ENCODE data around the gene SHF. TPM values are rescaled to one million over a fixed set of nuclear protein-coding genes. Genes with fewer than 3 reads are reported as not detected.
A peak's percentile ranks its signal among the peaks of the same experiment; 100 is the strongest.
"Not testable (repeated sequence)": the region's sequence is repeated elsewhere in the genome, so short reads cannot be mapped to it uniquely, and the experiment has no call there.

SHF gene, protein sequence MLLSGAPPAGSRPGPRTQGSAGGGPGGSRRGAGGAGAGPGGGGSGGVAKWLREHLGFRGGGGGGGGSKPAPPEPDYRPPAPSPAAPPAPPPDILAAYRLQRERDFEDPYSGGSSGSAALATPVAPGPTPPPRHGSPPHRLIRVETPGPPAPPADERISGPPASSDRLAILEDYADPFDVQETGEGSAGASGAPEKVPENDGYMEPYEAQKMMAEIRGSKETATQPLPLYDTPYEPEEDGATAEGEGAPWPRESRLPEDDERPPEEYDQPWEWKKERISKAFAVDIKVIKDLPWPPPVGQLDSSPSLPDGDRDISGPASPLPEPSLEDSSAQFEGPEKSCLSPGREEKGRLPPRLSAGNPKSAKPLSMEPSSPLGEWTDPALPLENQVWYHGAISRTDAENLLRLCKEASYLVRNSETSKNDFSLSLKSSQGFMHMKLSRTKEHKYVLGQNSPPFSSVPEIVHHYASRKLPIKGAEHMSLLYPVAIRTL
- total RNA-seq, result 1 to 10 TPM; 1.4 to 8.0 (median 5.1) TPM

GRCh38 chr15:45187894-45188830, at the start of gene SHF:
Gene SHF (minus strand): TSS chr15:45187966. CDS start chr15:45187951, 15 bp downstream.
- 1% methylated on average over 22 to 36 of the region's 57 CpGs for WGBS, 2 donors
- Histone ChIP-seq H3K9me3 (no peaks in the 10 kb centered on the region), H3K36me3 (no peaks in the 10 kb centered on the region), H3K4me1 (peaks cover 11 to 25% (median 19%) of the 10 kb centered on the region in 4 donors), H3K4me3 (peak within 1 kb of the TSS; percentile 59 to 87 (median 68)), H3K27ac (peak within 1 kb of the TSS; percentile 44 to 90 (median 78)), H3K27me3 (peaks cover 0 to 4% (median 1%) of the 10 kb centered on the region in 4 donors)
- DNase-seq, result peak in 1 of 2 donors; percentile 68
- peak; percentile 21 to 75 for ATAC-seq (ENCODE audit: low FRiP score in 2 of 2)
- TF ChIP-seq EP300 (IDR thresholded peaks at IDR 0.05) (no peak), POLR2A (IDR thresholded peaks at IDR 0.05) (peak in 3 of 4 donors; percentile 12 to 30 (median 26)), CTCF (IDR thresholded peaks at IDR 0.05) (no peak), POLR2AphosphoS5 (IDR thresholded peaks at IDR 0.05) (peak in 1 of 2 donors; percentile 52)

DNA sequence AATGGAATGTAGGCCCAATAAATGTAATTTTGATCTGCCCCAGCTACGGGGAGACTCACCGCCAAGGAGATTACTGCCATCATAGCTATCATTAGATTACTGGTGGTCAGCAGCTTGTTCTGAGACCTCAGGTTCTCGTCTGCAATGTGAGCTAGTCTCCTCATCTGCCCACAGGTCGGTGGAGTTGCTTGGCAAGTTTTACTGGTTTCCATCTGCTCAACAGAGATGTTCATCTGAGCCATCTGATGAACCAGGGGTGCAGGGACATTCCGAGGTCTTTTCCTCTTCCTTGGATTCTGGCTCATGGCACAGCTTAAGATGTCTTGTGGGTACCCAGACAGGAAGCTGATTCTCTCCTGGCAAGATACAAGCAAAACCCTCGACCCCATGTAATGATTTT, 49.0 kb upstream of the SHF start:
- not testable (repeated sequence) for H3K27me3 ChIP-seq; ATAC-seq (ENCODE audit: low FRiP score in 2 of 2); H3K27ac ChIP-seq; H3K36me3 ChIP-seq; H3K4me3 ChIP-seq; DNase-seq; H3K4me1 ChIP-seq
- 56 to 59% methylated on average over 6 of the region's 6 CpGs for WGBS, 2 donors
- peaks cover under 1 to 42% (median 27%) of the 10 kb centered on the region in 4 donors for H3K9me3 ChIP-seq

DNA sequence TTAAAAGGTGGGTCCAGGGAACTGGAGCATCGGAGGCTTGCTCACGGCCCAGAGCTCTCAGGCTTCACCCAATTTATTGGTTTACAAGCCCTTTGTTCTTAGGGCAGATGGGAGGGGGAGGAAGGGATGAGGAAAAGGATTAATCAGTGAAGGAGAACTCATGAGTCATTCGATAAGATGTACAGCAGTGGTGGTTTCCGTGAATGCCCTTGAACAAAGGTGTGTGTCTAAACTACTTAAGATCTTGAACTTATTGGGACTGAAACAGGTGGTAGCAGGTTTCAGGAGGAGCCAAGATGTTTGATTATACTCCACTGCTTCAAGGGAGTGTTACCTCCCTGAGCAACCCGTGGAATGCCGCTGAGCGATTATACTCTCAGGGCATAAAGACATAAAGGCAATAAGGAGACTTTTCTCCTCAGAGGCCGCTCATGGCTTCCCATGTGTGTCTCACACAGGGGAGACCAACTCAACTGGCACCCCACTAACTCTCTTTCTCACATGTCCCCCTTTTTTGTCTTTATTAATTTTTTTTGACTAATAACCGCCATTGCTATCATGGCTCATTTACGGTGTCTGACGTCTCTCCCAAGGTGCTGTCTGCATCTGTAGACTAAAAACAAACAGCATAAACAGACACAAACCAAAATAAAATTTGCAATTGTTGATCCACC, 46.9 kb upstream of the SHF start:
- no peak overlapping the region for H3K4me3 ChIP-seq
- H3K27me3 ChIP-seq, result no peaks in the 10 kb centered on the region
- 72 to 83% methylated on average over 11 of the region's 11 CpGs for WGBS, 2 donors
- DNase-seq, result no peak
- H3K9me3 ChIP-seq, result peaks cover 0 to 22% (median 12%) of the 10 kb centered on the region in 4 donors
- H3K27ac ChIP-seq, result no peak overlapping the region
- H3K36me3 ChIP-seq, result no peaks in the 10 kb centered on the region
- TF ChIP-seq POLR2A (IDR thresholded peaks at IDR 0.05) (no peak), EP300 (IDR thresholded peaks at IDR 0.05) (no peak), POLR2AphosphoS5 (IDR thresholded peaks at IDR 0.05) (no peak), CTCF (IDR thresholded peaks at IDR 0.05) (no peak)
- no peak for ATAC-seq (ENCODE audit: low FRiP score in 2 of 2)
- no peaks in the 10 kb centered on the region for H3K4me1 ChIP-seq

DNA sequence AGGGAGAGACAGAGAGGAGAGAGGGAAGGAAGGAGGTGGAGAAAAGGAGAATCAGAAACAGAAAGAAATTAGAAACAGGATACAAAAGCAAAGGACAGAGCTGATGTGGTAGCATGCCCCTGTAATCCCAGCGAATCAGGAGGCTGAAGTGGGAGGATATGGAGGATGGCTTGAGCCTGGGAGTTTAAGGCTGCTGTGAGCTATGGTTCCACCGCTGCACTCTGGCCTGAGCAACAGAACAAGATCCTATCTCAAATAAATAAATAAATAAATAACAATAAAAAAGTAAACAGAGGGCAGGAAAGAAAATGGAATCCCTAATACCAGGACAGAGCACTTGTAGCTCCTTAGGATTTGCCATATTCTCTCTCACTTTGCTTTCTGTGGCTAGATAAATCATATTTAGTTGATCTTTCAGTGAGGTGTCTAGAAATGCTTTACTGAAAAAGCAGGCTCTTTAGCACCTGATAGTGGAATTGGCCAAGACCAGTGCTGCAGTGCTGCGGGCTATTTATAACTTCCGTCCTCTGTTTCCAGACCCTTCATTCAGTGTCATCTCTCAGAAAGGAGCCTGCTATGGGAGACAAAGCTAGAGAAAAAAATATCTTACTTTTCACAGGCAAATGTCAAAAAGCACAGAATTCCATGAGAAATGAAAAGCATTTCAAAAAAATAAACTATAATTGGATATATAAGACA, 44.2 kb upstream of the SHF start:
- no peak for TF ChIP-seq POLR2AphosphoS5 (IDR thresholded peaks at IDR 0.05)
- TF ChIP-seq CTCF (IDR thresholded peaks at IDR 0.05), result no peak
- TF ChIP-seq POLR2A (IDR thresholded peaks at IDR 0.05), result no peak
- TF ChIP-seq EP300 (IDR thresholded peaks at IDR 0.05), result no peak
- WGBS, 2 donors, result 83 to 94% methylated on average over 4 of the region's 4 CpGs

More for the DNA sequence above, 44.2 kb upstream of the SHF start:
- Histone ChIP-seq H3K4me1 (no peaks in the 10 kb centered on the region), H3K27me3 (no peaks in the 10 kb centered on the region), H3K9me3 (peaks cover 0 to 17% (median 10%) of the 10 kb centered on the region in 4 donors), H3K4me3 (no peak overlapping the region), H3K36me3 (no peaks in the 10 kb centered on the region), H3K27ac (no peak overlapping the region)
- DNase-seq (no peak), ATAC-seq (ENCODE audit: low FRiP score in 2 of 2) (no peak)
